Stimulated activated CD4-positive, alpha-beta T cell treated with anti-CD3 and anti-CD28 coated beads, Interleukin-4, amount 100 ng/mL, for 48 hours (primary cell): ENCODE data around the gene NANOG.
"Not testable (repeated sequence)": the region's sequence is repeated elsewhere in the genome, so short reads cannot be mapped to it uniquely, and the experiment has no call there.

ENCODE experiments used
- DNase-seq, 2 donors: peaks; one replicate each; pipeline ENCODE4 v3.0.0-alpha.2; 2020; ENCODE audit warnings: low read depth in 2 of 2

NANOG gene

GRCh38 chr12:7788884-7789528 lies at the start of gene NANOG:
TSS of gene NANOG (plus strand) at chr12:7789402. CDS start at chr12:7789615, 213 bp downstream.
- not testable (repeated sequence) for DNase-seq

GRCh38 chr12:7747246-7747645 lies 42.0 kb upstream of the NANOG start, which contains the start of gene CLEC4C:
TSS of gene CLEC4C (minus strand) at chr12:7747375. CDS start at chr12:7747348, 27 bp downstream.
- no peak for DNase-seq

GRCh38 chr12:7748852-7749251 lies 40.4 kb upstream of the NANOG start:
- no peak for DNase-seq

GRCh38 chr12:7749442-7749841 lies 39.8 kb upstream of the NANOG start:
- DNase-seq = no peak

- no peak for DNase-seq
Measured at GRCh38 chr12:7750350-7750749, 38.9 kb upstream of the NANOG start.

GRCh38 chr12:7751394-7751793 lies 37.8 kb upstream of the NANOG start:
- no peak for DNase-seq

GRCh38 chr12:7751941-7752922 lies 37.0 kb upstream of the NANOG start:
- DNase-seq = not testable (repeated sequence)

GRCh38 chr12:7755668-7756067 lies 33.5 kb upstream of the NANOG start:
- DNase-seq = not testable (repeated sequence)

GRCh38 chr12:7756993-7757392 lies 32.2 kb upstream of the NANOG start:
- DNase-seq = no peak

- DNase-seq = no peak
Measured at GRCh38 chr12:7758766-7759140, 30.4 kb upstream of the NANOG start.

GRCh38 chr12:7769999-7770398 lies 19.2 kb upstream of the NANOG start:
- no peak for DNase-seq

GRCh38 chr12:7781274-7781673 lies 7.9 kb upstream of the NANOG start:
- DNase-seq = no peak

GRCh38 chr12:7782055-7782454 lies 7.1 kb upstream of the NANOG start:
- DNase-seq = no peak

GRCh38 chr12:7783433-7783832 lies 5.8 kb upstream of the NANOG start:
- DNase-seq = not testable (repeated sequence)

- no peak for DNase-seq
Measured at GRCh38 chr12:7784701-7785100, 4.5 kb upstream of the NANOG start.

- DNase-seq = no peak
Measured at GRCh38 chr12:7787574-7788293, 1.5 kb upstream of the NANOG start.

- DNase-seq = no peak
Measured at GRCh38 chr12:7788294-7788660, 925 bp upstream of the NANOG start.

- DNase-seq = no peak
Measured at GRCh38 chr12:7793211-7793610, 4.0 kb downstream of the NANOG start.

- not testable (repeated sequence) for DNase-seq
Measured at GRCh38 chr12:7797269-7797668, 8.1 kb downstream of the NANOG start.

GRCh38 chr12:7797698-7798398 lies 8.6 kb downstream of the NANOG start:
- no peak for DNase-seq

- DNase-seq = not testable (repeated sequence)
Measured at GRCh38 chr12:7798750-7799308, 9.6 kb downstream of the NANOG start.
